Bronchial smooth muscle cell (primary cell): ENCODE data around the gene FPR2. TPM values are rescaled to one million over a fixed set of nuclear protein-coding genes. Genes with fewer than 3 reads are reported as not detected.

Source experiments
- total RNA-seq: library from RNA; depleted of rRNA; stranded (reverse); fragments of >200 nt; gene quantifications from 2 replicates; pipeline ENCODE4 v1.2.1, GENCODE V29; 2014

FPR2 gene, protein sequence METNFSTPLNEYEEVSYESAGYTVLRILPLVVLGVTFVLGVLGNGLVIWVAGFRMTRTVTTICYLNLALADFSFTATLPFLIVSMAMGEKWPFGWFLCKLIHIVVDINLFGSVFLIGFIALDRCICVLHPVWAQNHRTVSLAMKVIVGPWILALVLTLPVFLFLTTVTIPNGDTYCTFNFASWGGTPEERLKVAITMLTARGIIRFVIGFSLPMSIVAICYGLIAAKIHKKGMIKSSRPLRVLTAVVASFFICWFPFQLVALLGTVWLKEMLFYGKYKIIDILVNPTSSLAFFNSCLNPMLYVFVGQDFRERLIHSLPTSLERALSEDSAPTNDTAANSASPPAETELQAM
- under 0.01 TPM in 1 of 2 replicates, not detected in the other for total RNA-seq

DNA sequence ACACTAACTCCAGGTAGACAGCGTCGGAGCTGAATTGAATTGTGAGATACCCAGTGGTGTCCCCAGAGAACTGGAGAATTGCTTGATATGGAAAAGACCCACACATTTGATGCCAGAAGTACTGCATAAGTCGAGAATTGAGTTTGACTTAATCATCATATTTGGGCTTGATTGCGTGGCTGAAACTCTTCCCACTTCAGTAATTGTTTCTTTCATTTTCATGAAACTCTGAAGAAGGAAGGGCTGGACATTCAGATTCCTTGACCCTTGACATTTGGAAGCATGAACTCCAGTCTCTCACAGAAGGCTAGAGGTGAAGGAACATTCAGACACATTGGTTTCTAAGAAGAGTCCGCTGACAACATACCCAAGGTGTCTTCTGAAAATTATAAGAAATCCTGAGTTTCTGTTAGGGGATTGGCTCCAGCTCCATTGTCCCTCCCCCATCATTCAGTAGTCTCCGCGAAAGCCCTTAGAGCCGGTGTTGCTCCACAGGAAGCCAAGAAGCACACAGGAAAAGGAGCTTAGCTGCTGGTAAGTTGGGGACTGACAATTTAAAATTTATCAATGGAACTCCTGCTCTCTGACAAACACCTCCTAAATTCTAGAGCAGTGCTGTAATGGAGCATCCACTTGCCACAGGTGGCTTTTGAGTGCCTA, at the start of gene FPR2:
Gene FPR2 (plus strand): TSS at position 484 of the 660 bp plus-strand sequence. CDS start 7,479 bp downstream, outside the sequence.

DNA sequence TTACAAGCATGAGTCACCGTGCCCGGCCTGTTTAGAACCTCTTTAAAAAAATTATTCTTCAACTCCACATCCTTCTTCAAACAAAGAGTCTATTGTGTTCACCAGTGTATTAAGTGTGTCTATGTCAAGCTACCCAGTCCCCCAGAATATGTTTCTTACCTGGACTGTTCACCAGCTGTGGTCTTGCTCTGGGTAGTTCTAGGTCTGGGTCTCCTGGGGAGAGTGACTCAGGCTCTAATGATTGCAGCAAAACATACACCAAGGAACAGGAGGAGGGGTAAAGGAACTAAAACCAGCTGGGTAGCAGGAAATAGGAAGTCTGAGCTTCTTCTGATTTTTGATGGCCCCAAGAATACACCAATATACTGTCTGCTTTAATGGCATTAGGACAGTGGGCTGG, 9.3 kb upstream of the FPR2 start, which contains the start of gene FPR1:
Gene FPR1 (minus strand): TSS at position 224 of the 400 bp plus-strand sequence. CDS start 4,884 bp downstream, outside the sequence.

DNA sequence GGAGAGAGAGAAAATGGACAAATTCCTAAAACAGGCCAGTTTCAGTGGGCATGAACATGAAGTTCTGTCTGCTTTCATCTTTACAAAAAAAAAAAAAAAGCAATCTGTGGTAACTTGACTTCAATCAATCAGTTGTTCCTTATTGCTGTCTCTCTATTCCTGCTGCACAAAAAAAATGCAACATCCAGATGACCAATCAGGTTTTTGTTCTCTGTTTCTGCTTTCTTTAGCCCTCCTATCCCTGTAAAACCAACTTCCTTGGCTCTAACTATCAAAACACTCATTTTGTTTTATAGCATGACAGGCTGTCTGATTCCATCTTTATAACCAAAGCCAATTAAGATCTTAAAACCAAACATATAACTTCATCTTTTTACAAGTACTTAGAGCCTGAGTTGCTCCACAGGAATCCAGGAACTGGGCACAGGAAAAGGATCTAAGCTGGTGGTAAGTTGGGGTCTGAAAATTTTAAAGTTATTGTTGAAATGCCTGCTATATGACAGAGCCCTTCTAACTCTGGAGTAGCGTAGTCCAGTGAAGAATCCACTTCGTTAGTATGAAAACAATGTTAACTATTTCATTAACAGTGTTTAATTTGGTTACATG, 34.0 kb downstream of the FPR2 start, which contains the start of gene FPR3:
Gene FPR3 (plus strand): TSS at position 273 of the 606 bp plus-strand sequence. CDS start 28,592 bp downstream, outside the sequence.

Other genes with a start within 250 kb of the FPR2 start
- not detected in 2 replicates for gene SIGLEC6, start 229.5 kb upstream of the FPR2 start, total RNA-seq
- gene ZNF175, start 189.9 kb upstream of the FPR2 start, total RNA-seq: 3.0 and 3.1 TPM in 2 replicates
- not detected in 2 replicates for gene SIGLEC5, start 130.8 kb upstream of the FPR2 start, total RNA-seq
- gene SIGLEC14, start 114.4 kb upstream of the FPR2 start, total RNA-seq: not detected in 2 replicates
- 10.6 and 12.3 TPM in 2 replicates for gene SPACA6, start 67.8 kb upstream of the FPR2 start, total RNA-seq
- gene HAS1, start 37.2 kb upstream of the FPR2 start, total RNA-seq: 0.09 TPM in 1 of 2 replicates, not detected in the other
- 0.09 TPM in 1 of 2 replicates, not detected in the other for gene FPR1, start 9.3 kb upstream of the FPR2 start, total RNA-seq
- gene FPR3, start 34.0 kb downstream of the FPR2 start, total RNA-seq: not detected in 2 replicates
- 7.6 and 7.9 TPM in 2 replicates for gene ZNF577, start 126.8 kb downstream of the FPR2 start, total RNA-seq
- gene ZNF649, start 143.8 kb downstream of the FPR2 start, total RNA-seq: 3.8 and 4.3 TPM in 2 replicates
- 6.6 and 10.2 TPM in 2 replicates for gene ZNF613, start 166.3 kb downstream of the FPR2 start, total RNA-seq
- gene ZNF350, start 225.7 kb downstream of the FPR2 start, total RNA-seq: 12.5 and 13.1 TPM in 2 replicates
- gene ZNF615, start 247.0 kb downstream of the FPR2 start, total RNA-seq: 10.6 and 16.7 TPM in 2 replicates